Rectal smooth muscle tissue (tissue), 1 donor: ENCODE results near the gene BRICD5.

Source experiments
- H3K27ac ChIP-seq: one replicate; pipeline ENCODE4 v1.7.0; 2013; ENCODE audit warnings: low read depth, low read length, inconsistent platforms
- H3K27me3 ChIP-seq: one replicate; pipeline ENCODE4 v1.7.0; 2013; ENCODE audit warnings: low read length; ENCODE audit not compliant: control insufficient read depth, insufficient read depth
- H3K36me3 ChIP-seq: one replicate; pipeline ENCODE4 v1.7.0; 2013; ENCODE audit warnings: low read length; ENCODE audit not compliant: control insufficient read depth, insufficient read depth
- H3K4me1 ChIP-seq: one replicate; pipeline ENCODE4 v1.7.0; 2013; ENCODE audit warnings: low read length; ENCODE audit not compliant: control insufficient read depth, insufficient read depth
- H3K4me3 ChIP-seq: one replicate; pipeline ENCODE4 v1.7.0; 2013; ENCODE audit warnings: low read length
- H3K9ac ChIP-seq: one replicate; pipeline ENCODE4 v1.7.0; 2013; ENCODE audit warnings: low read length

The BRICD5 gene

GRCh38 chr16:2226245-2226793 is 15.7 kb upstream of the BRICD5 start:
- no peak overlapping the region for H3K27ac ChIP-seq
- H3K4me3 ChIP-seq, result no peak overlapping the region
- peaks cover 16% of the 10 kb centered on the region for H3K36me3 ChIP-seq
- H3K27me3 ChIP-seq, result peaks cover 4% of the 10 kb centered on the region
- peaks cover 6% of the 10 kb centered on the region for H3K4me1 ChIP-seq
- H3K9ac ChIP-seq, result no peak overlapping the region

DNA sequence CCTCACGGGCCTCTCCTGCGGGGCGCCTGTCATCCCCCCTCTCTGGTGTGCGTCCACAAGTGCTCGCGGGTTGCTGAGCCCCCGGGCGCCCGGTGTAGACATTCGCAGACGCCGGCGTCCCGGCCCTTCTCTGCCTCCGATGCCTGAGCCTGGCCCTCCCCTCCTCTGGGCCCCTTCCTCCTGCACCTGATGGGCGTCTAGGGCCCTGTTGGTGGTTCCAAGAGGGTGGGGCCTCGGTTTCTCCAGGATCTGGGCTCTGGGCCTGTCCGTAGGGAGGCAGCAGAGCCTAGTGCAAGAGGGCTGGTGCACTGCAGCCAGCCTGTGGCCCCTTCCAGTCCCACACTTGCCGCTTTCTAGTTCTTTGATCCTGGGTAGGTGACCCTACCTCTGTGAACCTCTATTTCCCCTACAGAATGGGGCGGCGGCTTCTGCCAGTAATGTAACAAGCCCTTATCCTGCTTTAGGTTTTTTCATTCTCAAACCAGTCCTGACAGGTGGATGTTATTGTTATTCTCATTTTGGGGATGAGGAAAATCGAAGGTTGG is 13.4 kb upstream of the BRICD5 start:
- H3K27me3 ChIP-seq, result no peaks in the 10 kb centered on the region
- peaks cover 6% of the 10 kb centered on the region for H3K4me1 ChIP-seq
- peak overlapping the region; percentile 93 for H3K4me3 ChIP-seq
- H3K27ac ChIP-seq, result peak overlapping the region; percentile 81
- H3K9ac ChIP-seq, result peak overlapping the region; percentile 90
- H3K36me3 ChIP-seq, result peaks cover 6% of the 10 kb centered on the region

DNA sequence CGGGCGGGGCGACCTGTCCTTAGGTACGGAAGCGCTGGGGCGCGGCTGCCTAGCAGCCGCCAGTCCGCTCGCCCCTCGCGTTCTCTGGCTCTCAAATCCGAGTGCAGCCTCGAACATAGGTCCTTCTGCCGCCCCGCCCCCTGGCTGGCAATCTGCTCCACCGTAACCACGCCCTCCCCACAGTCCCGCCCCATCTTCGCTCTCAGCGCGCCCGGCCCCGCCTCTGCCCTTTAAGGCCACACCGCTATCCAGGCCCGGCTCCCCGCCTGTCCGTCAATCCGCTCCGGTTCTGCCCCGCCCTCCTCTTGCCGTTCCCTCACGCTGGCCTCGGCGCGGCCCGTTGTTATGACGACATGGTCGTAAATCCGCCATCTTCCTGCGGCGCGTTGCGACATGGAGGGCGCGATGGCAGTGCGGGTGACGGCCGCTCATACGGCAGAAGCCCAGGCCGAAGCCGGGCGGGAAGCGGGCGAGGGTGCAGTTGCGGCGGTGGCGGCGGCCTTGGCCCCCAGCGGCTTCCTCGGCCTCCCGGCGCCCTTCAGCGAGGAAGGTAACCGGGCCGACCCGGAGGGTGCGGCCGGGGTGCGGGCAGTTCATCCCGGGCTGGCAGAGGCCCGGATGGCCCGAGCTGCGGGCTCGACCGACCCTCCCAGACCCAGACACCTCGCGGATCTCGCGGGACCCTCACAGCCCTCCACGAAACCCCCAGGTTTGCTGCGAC is 12.7 kb upstream of the BRICD5 start, which contains the start of gene E4F1:
Gene E4F1, plus strand, starts transcription at position 371 of the 721 bp plus-strand sequence. Its CDS starts 23 bp downstream, at position 394.
- H3K36me3 ChIP-seq, result peaks cover 4% of the 10 kb centered on the region
- peak within 1 kb of the TSS; percentile 93 for H3K4me3 ChIP-seq
- H3K27me3 ChIP-seq, result no peaks in the 10 kb centered on the region
- peaks cover 6% of the 10 kb centered on the region for H3K4me1 ChIP-seq
- peak within 1 kb of the TSS; percentile 90 for H3K9ac ChIP-seq
- peak within 1 kb of the TSS; percentile 81 for H3K27ac ChIP-seq

DNA sequence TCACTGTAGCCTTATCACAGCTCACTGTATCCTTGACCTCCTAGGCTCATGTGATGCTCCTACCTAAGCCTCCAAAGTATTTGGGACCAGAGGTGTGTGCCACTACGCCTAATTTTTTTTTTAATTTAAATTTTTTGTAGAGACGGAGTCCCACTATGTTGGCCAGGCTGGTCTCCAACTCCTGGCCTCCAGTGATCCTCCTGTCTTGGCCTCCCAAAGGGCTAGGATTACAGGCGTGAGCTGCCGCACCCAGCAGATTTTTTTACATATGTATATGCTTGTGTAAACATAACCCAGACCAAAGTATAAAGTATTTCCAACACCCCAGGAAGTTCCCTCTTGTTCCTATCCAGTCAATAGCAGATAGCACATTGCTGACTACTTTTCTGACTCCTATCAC is 5.7 kb upstream of the BRICD5 start:
- Histone ChIP-seq H3K27me3 (no peaks in the 10 kb centered on the region), H3K4me1 (peaks cover 8% of the 10 kb centered on the region), H3K4me3 (no peak overlapping the region), H3K27ac (no peak overlapping the region), H3K9ac (no peak overlapping the region), H3K36me3 (no peaks in the 10 kb centered on the region)

DNA sequence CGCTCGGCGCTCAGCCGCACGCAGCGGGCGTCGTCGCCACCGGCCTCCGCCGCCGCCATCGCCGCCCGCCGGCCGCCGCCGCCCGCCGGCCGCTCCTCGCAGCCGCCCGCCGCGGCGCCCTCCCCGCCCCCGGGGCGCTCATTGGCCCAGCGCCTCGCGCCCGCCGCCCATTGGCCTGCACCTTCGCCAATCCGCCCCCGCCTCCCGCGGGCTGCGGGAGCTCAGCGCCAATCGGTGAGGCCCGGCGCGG is 4.0 kb upstream of the BRICD5 start, which contains the start of gene PGP:
Gene PGP, minus strand, starts transcription at position 122 of the 250 bp plus-strand sequence. Its CDS starts 63 bp downstream, at position 59.
- H3K4me3 ChIP-seq, result peak within 1 kb of the TSS; percentile 93
- peak within 1 kb of the TSS; percentile 83 for H3K9ac ChIP-seq
- H3K27ac ChIP-seq, result peak within 1 kb of the TSS; percentile 94
- no peaks in the 10 kb centered on the region for H3K36me3 ChIP-seq
- H3K27me3 ChIP-seq, result no peaks in the 10 kb centered on the region
- H3K4me1 ChIP-seq, result peaks cover 8% of the 10 kb centered on the region

DNA sequence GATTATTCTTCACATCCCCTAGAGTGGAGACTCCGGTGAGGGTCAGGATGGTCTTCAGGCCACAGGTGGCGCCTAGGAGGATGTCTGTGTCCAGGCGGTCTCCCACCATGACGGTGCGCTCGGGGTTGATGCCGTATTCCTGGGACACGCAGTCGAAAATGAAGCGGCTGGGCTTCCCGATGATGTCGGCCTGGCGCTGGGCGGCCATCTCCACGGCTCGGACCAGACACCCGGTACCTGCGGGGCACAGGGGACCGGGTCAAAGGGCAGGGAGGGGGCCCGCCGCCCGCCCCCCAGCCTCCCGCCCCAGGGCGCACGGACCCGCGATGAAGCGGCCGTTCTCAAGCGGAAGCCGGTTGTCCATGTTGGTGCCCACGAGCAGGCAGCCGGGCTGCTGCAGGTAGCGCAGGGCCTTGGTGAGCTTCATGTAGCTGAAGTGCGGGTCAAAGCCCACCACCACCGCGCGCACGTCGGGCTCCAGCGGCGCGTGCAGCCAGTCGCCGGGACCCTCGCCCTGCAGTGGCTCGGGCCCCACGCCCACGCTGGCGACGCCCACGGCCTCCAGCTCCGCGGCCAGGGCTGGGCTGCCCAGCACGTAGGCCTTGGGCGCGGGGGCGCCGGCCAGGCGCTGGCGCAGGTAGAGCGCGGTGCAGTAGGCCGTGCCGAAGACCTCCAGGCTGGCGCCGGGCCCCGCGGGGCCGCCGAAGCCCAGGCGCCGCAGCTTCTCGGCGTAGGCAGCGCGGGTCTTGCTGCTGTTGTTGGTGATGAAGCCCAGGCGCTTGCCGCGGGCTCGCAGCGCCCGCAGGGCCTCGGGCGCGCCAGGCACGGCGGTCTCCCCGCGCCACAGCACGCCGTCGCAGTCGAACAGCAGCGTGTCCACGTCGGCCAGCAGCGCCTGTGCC is 3.4 kb upstream of the BRICD5 start:
- Histone ChIP-seq H3K27ac (peak overlapping the region; percentile 79), H3K4me3 (peak overlapping the region; percentile 86), H3K36me3 (no peaks in the 10 kb centered on the region), H3K4me1 (peaks cover 8% of the 10 kb centered on the region), H3K9ac (peak overlapping the region; percentile 73), H3K27me3 (no peaks in the 10 kb centered on the region)

- H3K27ac ChIP-seq, result no peak overlapping the region
- H3K36me3 ChIP-seq, result peaks cover 7% of the 10 kb centered on the region
- H3K9ac ChIP-seq, result no peak overlapping the region
- peaks cover 8% of the 10 kb centered on the region for H3K4me1 ChIP-seq
- H3K4me3 ChIP-seq, result peak overlapping the region; percentile 86
- no peaks in the 10 kb centered on the region for H3K27me3 ChIP-seq
Observed at GRCh38 chr16:2212362-2213324, 2.0 kb upstream of the BRICD5 start.

- H3K36me3 ChIP-seq, result peaks cover 13% of the 10 kb centered on the region
- H3K9ac ChIP-seq, result no peak overlapping the region
- no peaks in the 10 kb centered on the region for H3K27me3 ChIP-seq
- H3K4me3 ChIP-seq, result no peak overlapping the region
- H3K4me1 ChIP-seq, result peaks cover 8% of the 10 kb centered on the region
- H3K27ac ChIP-seq, result no peak overlapping the region
Observed at GRCh38 chr16:2211923-2212347, 1.3 kb upstream of the BRICD5 start.

- no peak overlapping the region for H3K27ac ChIP-seq
- H3K36me3 ChIP-seq, result peaks cover 14% of the 10 kb centered on the region
- no peak overlapping the region for H3K9ac ChIP-seq
- H3K4me3 ChIP-seq, result no peak overlapping the region
- H3K4me1 ChIP-seq, result peaks cover 15% of the 10 kb centered on the region
- no peaks in the 10 kb centered on the region for H3K27me3 ChIP-seq
Observed at GRCh38 chr16:2210009-2210332, 692 bp downstream of the BRICD5 start.

DNA sequence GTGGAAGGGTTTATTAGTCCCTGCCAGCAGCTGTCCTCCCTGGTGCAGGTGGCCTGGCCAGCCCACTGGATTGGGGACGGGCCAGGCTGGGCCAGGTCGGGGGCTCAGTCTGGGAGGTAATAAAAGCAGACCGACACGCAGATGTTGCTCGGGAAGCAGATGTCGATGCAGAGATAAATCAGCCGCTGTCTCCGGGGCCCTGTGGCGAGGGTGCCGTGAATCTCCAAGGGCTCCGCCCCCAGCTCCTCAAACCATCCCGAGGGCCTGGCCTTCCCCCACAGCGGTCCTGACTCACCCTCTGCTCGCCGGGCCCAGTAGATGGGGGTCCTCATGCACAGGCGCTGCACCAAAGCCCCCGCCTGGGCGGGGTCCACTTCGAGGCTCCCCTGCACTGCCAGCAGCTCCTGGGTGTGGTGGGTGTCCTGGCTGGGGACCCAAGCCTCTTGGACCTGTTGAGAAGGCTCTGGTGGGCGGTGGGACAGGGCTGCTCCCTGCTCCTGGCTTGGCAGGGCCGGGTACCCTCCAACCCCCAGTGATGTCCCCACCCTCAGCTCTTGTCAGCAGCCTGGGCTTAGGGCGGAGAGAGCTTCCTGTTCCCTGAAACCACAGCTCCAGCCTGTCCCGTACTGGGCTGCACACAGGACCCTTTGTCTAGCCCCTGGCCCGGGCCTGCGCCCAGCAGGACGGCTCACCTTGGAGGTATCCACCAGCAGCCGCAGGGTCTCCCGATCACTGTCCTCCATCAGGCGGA is 1.2 kb downstream of the BRICD5 start:
- Histone ChIP-seq H3K27ac (no peak overlapping the region), H3K36me3 (peaks cover 14% of the 10 kb centered on the region), H3K27me3 (no peaks in the 10 kb centered on the region), H3K4me3 (no peak overlapping the region), H3K4me1 (peaks cover 17% of the 10 kb centered on the region), H3K9ac (no peak overlapping the region)

DNA sequence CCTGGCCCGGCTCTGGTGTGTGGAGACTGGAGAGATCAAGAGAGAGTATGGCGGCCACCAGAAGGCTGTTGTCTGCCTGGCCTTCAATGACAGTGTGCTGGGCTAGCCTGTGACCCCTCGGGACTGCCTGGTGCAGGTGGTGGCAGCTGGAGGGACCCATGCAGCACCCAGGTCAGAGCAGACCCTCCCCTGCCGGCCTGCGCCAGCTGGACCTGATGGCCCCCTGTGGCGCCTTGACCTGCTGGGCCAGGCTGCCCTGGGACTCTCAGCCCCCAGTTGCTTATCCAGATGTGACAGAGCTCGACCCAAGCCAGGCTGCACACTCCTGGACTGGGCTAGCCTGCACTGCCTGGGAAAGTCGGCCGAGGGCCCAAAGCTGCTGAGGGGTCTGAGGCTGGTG is 1.9 kb downstream of the BRICD5 start:
- no peak overlapping the region for H3K27ac ChIP-seq
- peaks cover 14% of the 10 kb centered on the region for H3K36me3 ChIP-seq
- peaks cover 17% of the 10 kb centered on the region for H3K4me1 ChIP-seq
- no peak overlapping the region for H3K9ac ChIP-seq
- no peak overlapping the region for H3K4me3 ChIP-seq
- H3K27me3 ChIP-seq, result no peaks in the 10 kb centered on the region
